Fibroblast of lung (primary cell): ENCODE data around the gene TDP1.

Experiments used
- CTCF ChIP-seq, 2 donors: IDR thresholded peaks in 1 of 2; conservative IDR thresholded peaks in 1 of 2; 1 replicate in 1 of 2; 2 replicates in 1 of 2; pipeline ENCODE4 v1.5.1; 2011 to 2012; ENCODE audit warnings: low read length in 2 of 2, control low read depth in 1 of 2, inconsistent platforms in 1 of 2, low read depth in 1 of 2, mild to moderate bottlenecking in 1 of 2
- EZH2 ChIP-seq: IDR thresholded peaks from 2 replicates; pipeline ENCODE4 v1.5.1; 2012; ENCODE audit warnings: low read length, control low read depth, mild to moderate bottlenecking; ENCODE audit errors: missing control alignments

GRCh38 chr14:89952576-89952975 lies 3.2 kb upstream of the TDP1 start:
- no peak for TF ChIP-seq EZH2
- TF ChIP-seq CTCF (conservative IDR thresholded peaks at IDR 0.05 in 1 of 2, IDR thresholded peaks at IDR 0.05 in 1 of 2; ENCODE audit: low read depth in 1 of 2, low read length in 2 of 2) = no peak
